ENCODE results near the gene HOOK1.

The HOOK1 gene

DNA sequence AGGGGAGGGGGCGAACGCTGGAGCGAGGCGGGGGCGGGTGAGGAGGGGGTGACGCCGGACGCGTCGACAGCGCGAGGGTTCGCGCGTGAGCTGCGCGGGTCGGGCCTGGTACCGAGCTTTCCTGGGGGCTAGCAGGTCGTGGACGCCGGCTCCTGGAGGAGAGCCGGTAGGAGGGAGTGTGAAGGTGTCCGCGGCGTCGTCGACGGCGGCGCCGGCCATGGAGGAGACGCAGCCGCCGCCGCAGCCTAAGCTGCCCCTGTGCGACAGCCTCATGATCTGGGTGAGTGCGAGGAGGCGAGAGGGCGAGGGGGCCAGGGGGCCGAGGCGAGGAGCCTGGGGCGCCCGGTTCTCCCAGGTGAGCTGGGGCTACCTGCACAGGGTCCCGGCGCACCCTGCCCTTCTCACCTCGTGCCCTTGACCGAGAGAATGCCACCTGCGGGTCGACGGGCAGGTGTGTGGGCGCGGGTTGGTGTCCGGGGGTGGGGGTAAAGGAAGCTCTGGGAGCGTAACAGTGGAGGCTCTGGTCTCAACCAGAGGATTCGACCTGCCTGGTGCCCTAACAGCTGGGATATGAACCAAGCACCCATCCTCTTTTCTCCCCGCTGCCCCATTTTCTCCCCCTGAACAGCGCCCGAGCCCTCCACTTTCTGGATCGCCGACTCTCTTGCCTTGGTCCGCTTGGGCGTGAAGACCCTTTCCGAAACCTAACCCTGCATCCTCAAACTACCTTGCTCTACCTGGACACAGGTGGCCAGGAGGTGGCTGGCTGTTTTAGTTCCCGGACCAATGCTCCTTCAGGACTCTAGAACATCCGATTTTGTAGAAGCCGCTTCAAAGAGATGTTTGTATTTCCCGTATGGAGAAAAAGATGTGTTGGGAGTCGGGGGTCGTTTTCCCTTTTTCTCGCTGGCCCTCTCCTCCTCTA, at the start of gene HOOK1:
TSS of gene HOOK1 (plus strand) at position 49 of the 925 bp plus-strand sequence. CDS start at position 218, 169 bp downstream.
- peak in 1 of 2 donors; percentile 3 for DNase-seq (ENCODE audit: low read depth in 2 of 2)

DNA sequence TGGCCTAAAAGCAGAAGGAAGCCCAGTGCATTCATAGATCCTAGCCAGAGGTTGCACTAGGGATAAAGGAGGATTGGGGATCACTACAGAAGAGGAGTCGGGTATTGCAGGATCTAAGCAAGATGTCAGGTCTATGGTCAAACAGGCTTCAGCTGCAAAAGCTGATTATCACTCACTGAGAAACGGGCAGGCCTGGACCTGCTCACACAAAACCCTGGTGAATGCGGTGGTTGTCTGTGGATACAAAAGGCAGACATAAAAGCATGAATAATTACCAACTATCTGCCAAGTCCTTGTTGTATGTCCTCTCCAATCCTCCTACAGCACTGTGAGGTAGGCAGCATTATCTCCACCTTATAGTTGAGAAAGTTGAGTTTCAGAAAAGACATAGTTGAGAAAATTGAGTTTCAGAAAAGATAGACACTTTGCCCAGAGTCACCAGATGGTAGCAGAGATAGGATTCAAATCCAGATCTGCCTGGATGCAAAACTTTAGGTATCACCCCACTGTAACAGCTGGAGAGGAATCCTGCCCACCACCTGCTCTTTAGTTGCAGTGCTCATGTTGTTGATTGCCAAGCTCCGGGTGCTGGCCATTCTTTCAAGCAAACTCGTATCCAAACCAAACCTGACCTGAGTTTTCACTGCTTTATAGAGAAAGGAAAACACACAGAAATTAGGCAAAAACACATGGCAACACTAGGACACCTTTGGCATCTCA, 49.6 kb upstream of the HOOK1 start:
- no peak for DNase-seq (ENCODE audit: low read depth in 2 of 2)

- DNase-seq (ENCODE audit: low read depth in 2 of 2) = no peak
Observed at GRCh38 chr1:59766227-59766855, 48.4 kb upstream of the HOOK1 start.

- no peak for DNase-seq (ENCODE audit: low read depth in 2 of 2)
Observed at GRCh38 chr1:59767119-59767518, 47.6 kb upstream of the HOOK1 start.

DNA sequence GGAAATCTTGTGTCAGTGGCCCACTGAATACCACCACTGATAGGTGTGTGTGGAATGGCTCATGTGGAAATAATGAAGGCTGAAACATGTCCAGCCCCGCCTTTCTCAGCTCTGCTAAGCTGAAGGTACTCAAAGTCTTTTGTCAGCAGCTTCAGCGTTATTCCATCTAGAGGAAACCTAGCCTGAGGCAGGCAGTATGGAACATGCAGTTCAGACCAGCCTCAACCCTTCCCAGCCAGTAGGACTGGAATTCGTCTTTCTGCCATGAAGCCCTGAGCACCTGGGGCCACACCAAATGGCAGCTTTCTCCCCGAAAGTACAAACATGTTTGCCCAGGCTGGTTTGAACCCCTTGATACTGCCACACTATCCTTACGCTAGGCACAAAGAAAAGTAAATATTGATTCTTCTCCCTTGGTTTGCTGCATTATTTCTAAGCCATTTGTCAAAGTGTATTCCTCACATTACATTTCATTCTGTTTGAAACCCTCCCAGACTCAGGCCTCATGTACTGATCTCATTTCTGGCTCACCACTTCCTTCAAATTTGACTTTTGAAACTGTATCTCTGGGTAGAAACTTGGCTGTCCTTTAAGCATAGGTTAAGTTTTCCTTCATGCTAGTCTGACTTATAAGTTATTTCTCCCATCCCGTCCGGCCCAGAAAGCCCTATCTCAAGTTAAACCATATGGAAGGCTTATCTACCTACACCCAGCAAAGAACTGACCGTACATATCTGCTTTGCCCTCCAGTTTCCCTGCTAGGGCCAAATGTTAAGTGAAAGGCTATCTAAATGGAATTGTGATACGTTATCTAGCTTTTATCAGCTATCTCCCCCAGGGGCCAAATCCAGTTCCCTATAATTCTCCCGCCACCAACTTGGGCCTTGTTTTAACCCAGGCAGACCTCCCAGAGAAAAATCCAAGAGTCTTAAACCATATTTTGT, 45.7 kb upstream of the HOOK1 start:
- no peak for DNase-seq (ENCODE audit: low read depth in 2 of 2)

- no peak for DNase-seq (ENCODE audit: low read depth in 2 of 2)
Observed at GRCh38 chr1:59769736-59770095, 45.0 kb upstream of the HOOK1 start.

DNA sequence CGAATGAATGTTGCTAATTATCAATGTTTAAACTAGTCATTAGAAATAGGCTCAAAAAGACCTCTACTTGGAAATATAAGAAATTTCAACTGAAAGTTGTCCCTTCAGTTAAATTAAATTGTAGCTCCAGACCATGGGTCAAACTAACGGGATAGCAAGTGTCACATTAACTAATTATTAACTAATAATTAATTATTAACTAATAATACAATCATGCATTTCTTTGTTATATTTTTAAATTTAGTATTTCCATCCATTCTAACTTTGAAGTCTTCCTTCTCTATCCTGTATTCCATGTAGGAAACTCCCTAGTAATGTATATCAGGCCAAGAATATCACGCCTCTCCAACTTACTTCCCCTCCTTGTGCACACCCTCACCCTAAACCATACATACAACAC, 43.4 kb upstream of the HOOK1 start:
- no peak for DNase-seq (ENCODE audit: low read depth in 2 of 2)

DNA sequence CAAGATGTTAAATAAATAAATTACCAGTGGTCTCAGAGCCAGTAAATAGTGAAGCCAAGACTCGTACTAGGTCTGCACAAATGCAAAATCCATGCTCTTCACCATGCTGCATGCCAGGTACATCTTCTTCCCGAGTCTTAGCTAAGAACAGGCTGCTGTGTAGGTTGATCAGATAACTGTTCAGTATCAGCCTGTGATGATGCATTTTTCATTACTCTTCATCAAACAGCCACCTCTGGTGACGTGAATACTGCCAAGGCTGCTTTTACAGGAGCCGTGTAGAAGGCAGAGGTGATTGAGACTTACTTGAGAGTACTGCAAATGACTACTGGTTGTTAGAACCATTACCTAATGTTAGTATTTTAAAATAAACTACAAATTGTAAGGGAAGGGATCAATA, 39.3 kb upstream of the HOOK1 start:
- no peak for DNase-seq (ENCODE audit: low read depth in 2 of 2)

- DNase-seq (ENCODE audit: low read depth in 2 of 2) = no peak
Observed at GRCh38 chr1:59776960-59777852, 37.5 kb upstream of the HOOK1 start.

DNA sequence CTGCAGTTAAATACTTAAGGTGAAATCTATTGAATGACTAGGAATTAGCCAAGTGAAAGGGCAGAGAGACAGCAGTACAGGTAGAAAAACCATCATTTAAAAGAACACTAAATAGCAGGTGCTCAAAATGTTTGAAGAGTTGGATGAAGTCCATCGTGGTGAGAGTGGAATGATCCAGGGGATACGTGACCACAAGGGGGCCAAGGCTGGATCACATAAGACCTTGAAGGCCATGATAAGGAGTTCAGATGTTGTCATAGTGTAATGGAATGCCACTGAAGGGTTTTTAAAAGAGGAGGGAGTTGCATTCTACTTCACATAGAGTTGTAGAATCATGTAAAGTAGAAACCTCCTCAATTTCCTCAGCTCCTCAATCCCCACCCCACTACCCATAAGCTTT, 34.8 kb upstream of the HOOK1 start:
- DNase-seq (ENCODE audit: low read depth in 2 of 2) = no peak

- DNase-seq (ENCODE audit: low read depth in 2 of 2) = no peak
Observed at GRCh38 chr1:59788825-59789224, 25.9 kb upstream of the HOOK1 start.

DNA sequence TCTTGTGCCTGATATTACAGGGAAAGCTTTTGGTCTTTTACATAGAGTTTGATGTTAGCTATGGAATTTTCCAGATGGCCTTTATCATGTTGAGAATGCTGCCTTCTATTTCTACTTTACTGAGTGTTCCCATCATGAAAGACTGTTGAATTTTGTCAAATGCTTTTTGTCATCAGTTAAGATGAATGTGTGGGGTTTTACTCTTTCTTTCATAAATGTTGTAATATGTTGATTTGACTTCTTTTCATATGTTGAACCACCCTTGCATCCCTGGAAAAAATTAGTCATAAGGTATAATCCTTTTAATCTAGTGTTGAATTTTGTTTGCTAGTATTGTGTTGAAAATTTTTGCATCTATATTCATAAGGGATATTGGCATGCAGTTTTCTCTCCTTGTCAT, 16.1 kb upstream of the HOOK1 start:
- no peak for DNase-seq (ENCODE audit: low read depth in 2 of 2)

DNA sequence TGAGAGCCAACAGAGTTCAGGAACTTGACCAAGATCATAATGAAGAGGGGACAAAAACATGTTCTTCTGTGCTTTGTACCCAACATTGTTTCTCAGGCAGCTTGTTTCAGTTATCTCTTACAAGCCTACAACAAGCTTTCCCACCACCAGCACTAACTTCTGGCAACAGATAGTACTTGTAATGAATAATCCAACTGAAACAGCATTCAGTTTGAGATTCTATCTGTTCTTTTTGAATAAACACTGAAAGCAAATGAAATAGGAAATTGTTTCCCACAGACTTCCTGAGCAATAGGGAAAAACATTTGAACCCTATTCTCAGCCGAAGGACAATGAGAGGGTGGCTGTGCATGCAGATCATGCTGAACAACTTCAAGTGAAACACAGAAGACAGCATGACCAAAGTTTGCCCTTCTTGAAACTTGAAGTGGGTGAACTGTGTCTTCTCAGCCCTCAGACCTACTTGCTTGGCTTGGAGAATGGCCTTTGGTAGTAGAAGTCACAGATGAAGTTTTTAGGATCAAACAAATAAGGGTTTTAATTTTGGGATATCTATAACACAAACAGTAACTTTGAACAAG, 11.2 kb upstream of the HOOK1 start:
- no peak for DNase-seq (ENCODE audit: low read depth in 2 of 2)

DNA sequence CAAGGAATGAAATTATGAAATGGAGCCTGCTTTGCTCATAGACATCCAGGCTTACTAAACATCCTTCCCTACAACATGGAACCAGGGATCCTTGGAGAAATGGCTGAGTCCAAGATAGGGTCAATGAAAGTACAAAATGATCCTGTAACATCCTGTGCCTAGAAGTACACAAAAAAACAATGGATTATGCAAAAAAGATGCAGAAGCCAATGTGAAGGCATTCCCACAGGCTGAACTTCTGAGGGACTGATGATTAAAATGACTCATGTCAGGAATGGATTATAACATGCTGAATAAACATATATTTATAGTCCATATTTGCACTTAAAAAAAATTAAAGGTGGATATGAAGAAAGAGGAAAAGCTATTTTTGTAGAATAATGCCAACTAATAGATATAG, 10.4 kb upstream of the HOOK1 start:
- DNase-seq (ENCODE audit: low read depth in 2 of 2) = no peak

DNA sequence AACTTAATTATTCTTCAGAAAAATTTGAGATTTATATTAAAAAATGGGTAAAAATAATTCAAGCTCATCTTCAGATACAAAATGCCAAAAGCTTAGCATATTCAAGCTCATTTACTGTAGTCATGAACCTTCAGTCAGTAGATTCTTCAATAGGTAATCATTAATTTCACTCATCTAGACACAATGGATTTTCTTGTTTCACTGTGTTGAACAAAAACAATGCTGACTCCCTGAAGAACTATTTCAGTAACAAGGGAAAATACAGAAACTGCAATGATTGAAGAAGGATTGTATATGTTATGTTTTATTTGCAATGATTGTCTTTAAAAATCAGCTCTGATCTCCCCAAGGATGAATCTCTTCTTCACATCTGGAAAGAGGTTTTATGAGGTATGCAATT, 9.2 kb upstream of the HOOK1 start:
- no peak for DNase-seq (ENCODE audit: low read depth in 2 of 2)

GRCh38 chr1:59814180-59814900, 409 bp upstream of the HOOK1 start:
- DNase-seq (ENCODE audit: low read depth in 2 of 2) = peak; percentile 75 to 78

GRCh38 chr1:59815892-59816291, 1.1 kb downstream of the HOOK1 start:
- DNase-seq (ENCODE audit: low read depth in 2 of 2) = no peak

GRCh38 chr1:59816318-59816878, 1.6 kb downstream of the HOOK1 start:
- no peak for DNase-seq (ENCODE audit: low read depth in 2 of 2)

Measured in stimulated activated CD8-positive, alpha-beta memory T cell treated with anti-CD3 and anti-CD28 coated beads, Interleukin-15, amount 100 ng/mL, for 4 hours (primary cell).